Peyer's patch (tissue), 4 donors: ENCODE measurements around the gene TBC1D10B. TPM values are rescaled to one million over a fixed set of nuclear protein-coding genes. Genes with fewer than 3 reads are reported as not detected.
"Not testable (repeated sequence)": the region's sequence is repeated elsewhere in the genome, so short reads cannot be mapped to it uniquely, and the experiment has no call there.

Experiments
- DNase-seq, 3 donors: peaks; one replicate each; pipeline ENCODE4 v3.0.0-alpha.2; 2017 to 2019
- H3K27ac ChIP-seq, 4 donors: fragments of 200-600 bp; sonication (generic); one replicate each; pipeline ENCODE4 v1.5.1; 2016 to 2019
- H3K27me3 ChIP-seq, 2 donors: fragments of 200-600 bp; sonication (generic); one replicate each; pipeline ENCODE4 v1.5.1; 2019
- H3K36me3 ChIP-seq, 3 donors: fragments of 200-600 bp; sonication (generic); one replicate each; pipeline ENCODE4 v1.5.1; 2016 to 2019
- H3K4me1 ChIP-seq, 4 donors: fragments of 200-600 bp; sonication (generic); one replicate each; pipeline ENCODE4 v1.5.1; 2016 to 2019
- H3K4me3 ChIP-seq, 4 donors: fragments of 200-600 bp; sonication (generic); 1 replicate in 3 of 4; 2 replicates in 1 of 4; pipeline ENCODE4 v1.5.1; 2016 to 2019; ENCODE audit warnings: mild to moderate bottlenecking in 1 of 4
- H3K9me3 ChIP-seq, 4 donors: fragments of 200-600 bp; sonication (generic); one replicate each; pipeline ENCODE4 v1.5.1; 2016 to 2019; ENCODE audit warnings: mild to moderate bottlenecking in 1 of 4
- POLR2A ChIP-seq, 2 donors: fragments of 450-650 bp; IDR thresholded peaks; one replicate each; pipeline ENCODE4 v1.5.1; 2017; ENCODE audit warnings: antibody characterized with exemption in 2 of 2, mild to moderate bottlenecking in 2 of 2, moderate library complexity in 2 of 2
- small RNA-seq, 2 donors: library from RNA; depleted of rRNA; stranded (forward); fragments of <200 nt; gene quantifications; one replicate each; pipeline ENCODE3, GENCODE V24; 2016
- total RNA-seq, 4 donors: library from RNA; depleted of rRNA; stranded (reverse); fragments of >200 nt; gene quantifications; one replicate each; pipeline ENCODE4 v1.1.0, GENCODE V29; 2016
- TF ChIP-seq, protein P1 (sequence below), 6 experiments: fragments of 450-650 bp in 4 of 6; fragments of 200-600 bp in 2 of 6; sonication (generic) in 1 of 6; IDR thresholded peaks; one replicate each; pipeline ENCODE4 v1.5.1; 2017 to 2019; ENCODE audit warnings: antibody characterized with exemption in 6 of 6, mild to moderate bottlenecking in 3 of 6, moderate library complexity in 1 of 6

Gene TBC1D10B
- total RNA-seq, 4 donors from 2014 or later: 37.1 to 58.2 (median 48.9) TPM

DNA sequence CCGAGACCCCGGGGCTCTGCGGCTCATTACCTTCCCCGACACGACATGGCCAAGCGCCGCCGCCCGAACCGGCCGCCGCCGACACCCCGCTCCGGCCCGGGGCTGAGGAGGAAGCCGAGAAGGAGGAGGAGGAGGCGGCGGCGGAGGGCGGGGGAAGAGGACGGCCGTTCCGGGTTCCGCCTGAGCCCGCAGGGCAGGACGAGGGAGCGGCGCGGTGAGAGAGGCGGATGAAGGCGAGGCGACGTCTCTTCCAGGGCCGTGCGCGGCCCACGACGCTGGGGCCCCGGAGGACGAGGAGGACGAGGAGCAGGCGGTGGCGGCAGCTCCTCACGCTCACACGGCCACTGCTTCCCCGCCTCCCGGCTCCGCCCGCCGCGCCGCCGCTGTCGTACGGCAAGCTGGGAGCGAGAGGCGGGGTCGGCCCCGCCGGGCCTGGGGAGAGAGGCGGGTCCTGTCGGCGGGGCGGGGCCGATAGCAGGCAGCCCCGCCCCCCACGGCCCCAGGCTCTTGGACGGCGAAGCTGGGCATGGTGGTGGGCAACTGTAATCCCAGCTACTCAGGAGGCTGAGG, 35.2 kb downstream of the TBC1D10B start:
- peak; percentile 87 to 94 (median 87) for DNase-seq
- Histone ChIP-seq H3K4me3 (peak overlapping the region; percentile 59 to 95 (median 76)), H3K27ac (peak overlapping the region; percentile 91 to 99 (median 98))
- TF ChIP-seq POLR2A (IDR thresholded peaks at IDR 0.05): peak; percentile 90 to 91
- TF ChIP-seq, protein P1, sequence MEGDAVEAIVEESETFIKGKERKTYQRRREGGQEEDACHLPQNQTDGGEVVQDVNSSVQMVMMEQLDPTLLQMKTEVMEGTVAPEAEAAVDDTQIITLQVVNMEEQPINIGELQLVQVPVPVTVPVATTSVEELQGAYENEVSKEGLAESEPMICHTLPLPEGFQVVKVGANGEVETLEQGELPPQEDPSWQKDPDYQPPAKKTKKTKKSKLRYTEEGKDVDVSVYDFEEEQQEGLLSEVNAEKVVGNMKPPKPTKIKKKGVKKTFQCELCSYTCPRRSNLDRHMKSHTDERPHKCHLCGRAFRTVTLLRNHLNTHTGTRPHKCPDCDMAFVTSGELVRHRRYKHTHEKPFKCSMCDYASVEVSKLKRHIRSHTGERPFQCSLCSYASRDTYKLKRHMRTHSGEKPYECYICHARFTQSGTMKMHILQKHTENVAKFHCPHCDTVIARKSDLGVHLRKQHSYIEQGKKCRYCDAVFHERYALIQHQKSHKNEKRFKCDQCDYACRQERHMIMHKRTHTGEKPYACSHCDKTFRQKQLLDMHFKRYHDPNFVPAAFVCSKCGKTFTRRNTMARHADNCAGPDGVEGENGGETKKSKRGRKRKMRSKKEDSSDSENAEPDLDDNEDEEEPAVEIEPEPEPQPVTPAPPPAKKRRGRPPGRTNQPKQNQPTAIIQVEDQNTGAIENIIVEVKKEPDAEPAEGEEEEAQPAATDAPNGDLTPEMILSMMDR (IDR thresholded peaks at IDR 0.05): peak in 1 of 6 experiments; percentile 4
- not testable (repeated sequence) for H3K4me1 ChIP-seq, H3K36me3 ChIP-seq, H3K9me3 ChIP-seq, H3K27me3 ChIP-seq

DNA sequence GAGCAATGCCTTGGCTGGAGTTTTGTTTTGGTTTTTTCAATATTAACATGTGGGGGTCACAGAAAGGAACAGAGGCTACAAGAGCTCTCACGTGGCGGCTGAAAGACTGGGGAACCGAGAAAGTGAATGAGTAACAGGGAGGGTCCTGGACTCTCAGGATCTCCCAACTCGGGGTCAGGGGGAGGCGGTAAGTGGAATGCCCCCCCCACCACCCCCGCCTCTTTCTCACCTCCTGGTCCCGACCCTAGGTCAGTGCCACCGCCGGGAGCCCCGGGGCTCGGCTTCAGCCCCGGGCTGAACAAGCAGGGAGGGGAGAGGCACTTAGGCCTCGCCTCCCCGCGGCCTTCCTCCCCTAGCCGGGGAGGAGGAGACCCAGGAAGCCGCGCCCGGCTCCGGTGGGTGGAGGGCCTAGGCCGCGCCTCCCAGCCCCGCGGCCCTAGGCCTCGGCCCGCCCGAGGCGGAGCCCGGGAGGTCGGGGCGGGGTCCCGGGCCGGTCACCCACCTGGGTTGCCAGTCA, 35.8 kb downstream of the TBC1D10B start:
- not testable (repeated sequence) for H3K36me3 ChIP-seq, H3K9me3 ChIP-seq, H3K27me3 ChIP-seq, H3K4me1 ChIP-seq
- peak overlapping the region; percentile 91 to 99 (median 98) for H3K27ac ChIP-seq
- peak; percentile 78 to 93 (median 88) for DNase-seq
- peak overlapping the region; percentile 59 to 95 (median 76) for H3K4me3 ChIP-seq

DNA sequence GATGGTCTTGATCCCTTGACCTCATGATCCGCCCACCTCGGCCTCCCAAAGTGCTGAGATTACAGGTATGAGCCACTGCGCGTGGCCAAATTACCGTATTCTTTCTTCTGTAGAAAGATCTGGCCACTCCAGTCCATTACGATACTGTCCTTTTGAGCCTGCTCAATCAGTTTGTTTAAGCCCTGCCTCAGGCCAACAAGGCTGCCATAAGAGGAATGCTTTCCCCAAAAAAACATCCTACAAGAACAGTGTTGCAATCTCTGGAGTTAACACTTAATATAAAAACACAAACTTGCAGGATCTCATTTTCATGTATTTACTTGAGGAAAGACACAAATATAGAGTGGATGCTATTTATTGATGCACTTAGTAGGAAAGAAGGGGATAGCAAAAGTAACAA, 46.1 kb downstream of the TBC1D10B start:
- not testable (repeated sequence) for H3K27me3 ChIP-seq, H3K27ac ChIP-seq, H3K36me3 ChIP-seq, H3K9me3 ChIP-seq, H3K4me3 ChIP-seq, DNase-seq, H3K4me1 ChIP-seq

DNA sequence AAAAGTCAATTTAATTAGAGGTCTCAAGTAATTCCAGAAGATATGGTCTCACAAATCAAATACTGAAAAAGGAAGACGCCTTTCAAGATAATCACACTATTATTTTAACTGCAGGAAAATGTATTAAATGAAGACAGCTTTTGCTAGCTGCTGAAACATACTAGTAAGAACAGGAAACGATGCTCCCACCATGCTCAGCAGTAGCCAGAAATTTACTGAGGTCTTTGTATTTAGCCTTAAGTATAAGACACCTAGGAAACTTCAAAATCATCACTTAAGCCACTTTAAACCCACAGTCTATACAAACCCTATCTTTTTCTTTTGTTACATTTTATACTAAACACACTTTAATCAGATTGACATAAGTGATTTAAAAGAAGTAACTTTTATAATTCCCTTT, 51.6 kb downstream of the TBC1D10B start:
- not testable (repeated sequence) for H3K27me3 ChIP-seq, DNase-seq, H3K9me3 ChIP-seq, H3K36me3 ChIP-seq, H3K4me1 ChIP-seq, H3K27ac ChIP-seq, H3K4me3 ChIP-seq

DNA sequence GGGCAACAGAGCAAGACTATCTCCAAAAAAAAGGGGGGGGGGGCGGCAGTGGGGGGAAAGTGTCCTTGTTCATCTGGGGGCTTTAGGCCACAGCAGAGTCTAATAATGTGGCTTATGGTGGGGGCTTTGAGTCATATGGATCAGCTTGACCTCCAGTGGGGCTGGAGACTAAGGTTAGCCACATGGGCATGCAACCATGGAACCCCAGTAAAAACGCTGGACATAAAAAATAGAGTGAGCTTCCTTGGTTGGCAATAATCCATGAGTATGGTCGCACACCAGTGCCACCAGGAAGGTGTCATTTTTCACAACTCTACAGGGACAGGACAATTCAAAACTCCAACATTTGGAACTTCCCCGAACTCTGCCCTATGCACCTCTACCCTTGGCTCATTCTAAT, 59.4 kb downstream of the TBC1D10B start:
- H3K4me1 ChIP-seq, H3K9me3 ChIP-seq, H3K27me3 ChIP-seq, H3K4me3 ChIP-seq, H3K27ac ChIP-seq, H3K36me3 ChIP-seq, DNase-seq: not testable (repeated sequence)

DNA sequence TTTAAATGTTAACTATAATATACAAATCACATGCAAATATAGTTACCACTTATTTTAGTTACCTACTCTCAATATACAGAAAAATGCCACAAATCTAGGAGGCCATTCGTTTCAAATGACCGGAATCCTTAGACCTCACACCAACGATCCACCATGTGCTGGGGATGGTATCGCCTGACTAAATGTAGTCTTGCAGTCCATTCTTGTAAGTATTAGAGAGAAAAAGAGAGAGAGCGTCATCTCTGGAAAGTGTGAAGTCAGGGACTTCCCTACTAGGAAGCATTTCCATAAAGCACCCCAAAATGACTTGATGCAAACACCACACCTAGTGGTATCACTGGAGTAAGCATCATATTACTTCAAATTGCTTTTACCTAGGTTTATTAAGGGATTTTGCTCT, 61.0 kb downstream of the TBC1D10B start:
- not testable (repeated sequence) for DNase-seq, H3K36me3 ChIP-seq, H3K27me3 ChIP-seq, H3K9me3 ChIP-seq, H3K4me3 ChIP-seq, H3K27ac ChIP-seq, H3K4me1 ChIP-seq

Small RNA genes within 50 kb of the gene (small RNA-seq; reads per million reads assigned to genes)
- 0 to 1.7 reads per million in 2 donors for gene RF00406

Other genes with a start within 250 kb of the TBC1D10B start
- gene MAPK3, start 247.3 kb downstream of the TBC1D10B start, total RNA-seq: 100 to 1,000 TPM; 131 to 249 (median 191) TPM
- 100 to 1,000 TPM in 1 of 4 donors, 10 to 100 TPM in 3; 21.2 to 205 (median 32.1) TPM for gene CORO1A, start 186.9 kb downstream of the TBC1D10B start, total RNA-seq
- 100 to 1,000 TPM; 227 to 487 (median 370) TPM for gene BOLA2B, start 176.8 kb downstream of the TBC1D10B start, total RNA-seq
- gene SLX1A, start 176.6 kb downstream of the TBC1D10B start, total RNA-seq: 100 to 1,000 TPM in 3 of 4 donors, 10 to 100 TPM in 1; 56.1 to 283 (median 260) TPM
- gene SULT1A3, start 171.2 kb downstream of the TBC1D10B start, total RNA-seq: 100 to 1,000 TPM in 3 of 4 donors, 10 to 100 TPM in 1; 97.4 to 195 (median 133) TPM
- 1 to 10 TPM in 3 of 4 donors, not detected in 1; 5.9 to 9.9 (median 8.3) TPM for gene NPIPB13, start 122.0 kb downstream of the TBC1D10B start, total RNA-seq
- gene CD2BP2, start 15.2 kb downstream of the TBC1D10B start, total RNA-seq: 10 to 100 TPM; 32.2 to 39.9 (median 35.3) TPM
- not detected for gene MYL11, start 4.3 kb upstream of the TBC1D10B start, total RNA-seq
- 10 to 100 TPM in 2 of 4 donors, 1 to 10 TPM in 2; 7.2 to 65.2 (median 9.8) TPM for gene SEPTIN1, start 12.1 kb upstream of the TBC1D10B start, total RNA-seq
- 1 to 10 TPM; 4.2 to 9.7 (median 7.1) TPM for gene ZNF48, start 24.9 kb upstream of the TBC1D10B start, total RNA-seq
- gene ZNF771, start 37.1 kb upstream of the TBC1D10B start, total RNA-seq: 10 to 100 TPM in 2 of 4 donors, 1 to 10 TPM in 2; 5.4 to 15.7 (median 8.5) TPM
- gene DCTPP1, start 59.5 kb upstream of the TBC1D10B start, total RNA-seq: 10 to 100 TPM; 20.7 to 33.3 (median 27.6) TPM
- 100 to 1,000 TPM in 2 of 4 donors, 10 to 100 TPM in 2; 47.9 to 130 (median 106) TPM for gene SEPHS2, start 75.4 kb upstream of the TBC1D10B start, total RNA-seq
- gene ITGAL, start 102.2 kb upstream of the TBC1D10B start, total RNA-seq: 10 to 100 TPM in 3 of 4 donors, 1 to 10 TPM in 1; 4.3 to 52.0 (median 13.0) TPM
- 10 to 100 TPM; 19.8 to 64.8 (median 54.1) TPM for gene ZNF768, start 156.1 kb upstream of the TBC1D10B start, total RNA-seq
- gene ZNF747, start 164.4 kb upstream of the TBC1D10B start, total RNA-seq: 10 to 100 TPM; 12.4 to 22.8 (median 19.1) TPM
- gene ZNF764, start 187.9 kb upstream of the TBC1D10B start, total RNA-seq: 10 to 100 TPM in 3 of 4 donors, 1 to 10 TPM in 1; 5.8 to 22.5 (median 19.8) TPM
- gene ZNF688, start 201.2 kb upstream of the TBC1D10B start, total RNA-seq: 10 to 100 TPM; 38.6 to 53.3 (median 41.1) TPM
- 10 to 100 TPM; 13.7 to 55.0 (median 29.3) TPM for gene ZNF785, start 215.2 kb upstream of the TBC1D10B start, total RNA-seq
- gene ZNF689, start 239.9 kb upstream of the TBC1D10B start, total RNA-seq: 10 to 100 TPM in 2 of 4 donors, 1 to 10 TPM in 2; 7.5 to 12.5 (median 9.9) TPM